Cardiac fibroblast (primary cell): ENCODE data around the gene NUMA1.
A peak's percentile ranks its signal among the peaks of the same experiment; 100 is the strongest.

Source experiments
- DNase-seq, 2 donors: peaks; one replicate each; pipeline versions ENCODE4 v3.0.0 to v3.0.0-alpha.2; 2010; ENCODE audit warnings: low read depth in 2 of 2
- H3K4me3 ChIP-seq, 2 donors: replicated peaks in 1 of 2; 1 replicate in 1 of 2; 2 replicates in 1 of 2; pipeline ENCODE4 v1.5.1; 2011; ENCODE audit warnings: low read depth in 2 of 2, low read length in 2 of 2, mild to moderate bottlenecking in 2 of 2, moderate library complexity in 1 of 2
- CTCF ChIP-seq: IDR thresholded peaks from one replicate; pipeline ENCODE4 v1.5.1; 2011; ENCODE audit warnings: low read depth, mild to moderate bottlenecking, low read length, inconsistent platforms

NUMA1 gene

GRCh38 chr11:71979602-71980001 is 100.7 kb downstream of the NUMA1 start:
- no peak overlapping the region for H3K4me3 ChIP-seq
- no peak for TF ChIP-seq CTCF
- no peak for DNase-seq

GRCh38 chr11:71979094-71979493 is 101.2 kb downstream of the NUMA1 start:
- DNase-seq = no peak
- H3K4me3 ChIP-seq = no peak overlapping the region
- TF ChIP-seq CTCF = no peak

GRCh38 chr11:71977743-71978418 is 102.5 kb downstream of the NUMA1 start:
- DNase-seq = peak; percentile 68 to 69
- TF ChIP-seq CTCF = peak; percentile 71
- H3K4me3 ChIP-seq = no peak overlapping the region

GRCh38 chr11:71977090-71977489 is 103.3 kb downstream of the NUMA1 start:
- no peak for TF ChIP-seq CTCF
- DNase-seq = no peak
- H3K4me3 ChIP-seq = no peak overlapping the region

- DNase-seq = no peak
- TF ChIP-seq CTCF = no peak
- no peak overlapping the region for H3K4me3 ChIP-seq
These were observed 103.8 kb downstream of the NUMA1 start for GRCh38 chr11:71976551-71976950.

- TF ChIP-seq CTCF = no peak
- no peak for DNase-seq
- no peak overlapping the region for H3K4me3 ChIP-seq
These were observed 108.7 kb downstream of the NUMA1 start for GRCh38 chr11:71971680-71972079.

- no peak for DNase-seq
- no peak for TF ChIP-seq CTCF
- no peak overlapping the region for H3K4me3 ChIP-seq
These were observed 115.7 kb downstream of the NUMA1 start for GRCh38 chr11:71964641-71965040.
